Measurements from ENCODE around the gene RHEX.
A peak's percentile ranks its signal among the peaks of the same experiment; 100 is the strongest.
"Not testable (repeated sequence)": the region's sequence is repeated elsewhere in the genome, so short reads cannot be mapped to it uniquely, and the experiment has no call there.

Gene RHEX

DNA sequence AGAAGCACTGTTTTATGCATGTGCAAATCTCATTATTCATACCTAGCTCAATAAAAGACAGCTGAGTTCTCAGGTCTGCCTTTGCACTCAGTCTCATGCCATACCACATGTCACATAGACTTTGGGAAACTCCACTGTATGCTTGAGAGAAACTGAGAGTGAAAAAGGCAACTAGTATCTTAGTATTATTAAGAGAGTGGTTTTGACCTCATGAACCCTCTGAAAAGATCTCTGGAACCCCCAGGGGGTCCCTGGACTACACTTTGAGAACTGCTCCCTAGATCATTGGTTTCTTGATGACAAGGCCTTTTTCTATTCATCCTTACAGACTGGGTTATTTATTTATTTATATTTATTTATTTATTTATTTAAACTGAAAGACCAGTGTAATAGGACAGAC, 3.7 kb upstream of the RHEX start:
- H3K9me3 ChIP-seq (ENCODE audit: control extremely low read depth in 1 of 5, control insufficient read depth in 4 of 5, insufficient read depth in 2 of 5, low read depth in 1 of 5, low read length in 4 of 5) = peaks cover 0 to 3% (median 0%) of the 10 kb centered on the region in 5 experiments
- H3K27me3 ChIP-seq (replicated peaks in 2 of 5; ENCODE audit: control insufficient read depth in 4 of 5, insufficient read depth in 5 of 5, low read length in 4 of 5) = no peaks in the 10 kb centered on the region
- peaks cover 8 to 23% (median 15%) of the 10 kb centered on the region in 4 experiments for H3K4me1 ChIP-seq (ENCODE audit: control extremely low read depth in 1 of 4, control insufficient read depth in 4 of 4, insufficient read depth in 4 of 4, low read length in 3 of 4)
- H3K36me3 ChIP-seq (ENCODE audit: control insufficient read depth in 4 of 4, insufficient read depth in 4 of 4, low read length in 3 of 4) = peaks cover 5 to 31% (median 11%) of the 10 kb centered on the region in 4 experiments
- ChIA-PET CTCF (interaction anchor here (0.9 to 7.9 kb wide), 2 partner anchors 17 to 57 kb away, joined by 3 to 73 read pairs; no protein-coding TSS in a partner anchor), POLR2A (no interaction called here)
- no peak overlapping the region for H3K27ac ChIP-seq (ENCODE audit: insufficient read depth in 1 of 2, low read depth in 1 of 2, low read length in 2 of 2, poor library complexity in 1 of 2, severe bottlenecking in 2 of 2)
- no peak overlapping the region for H3K4me3 ChIP-seq (ENCODE audit: control insufficient read depth in 1 of 7, extremely low read depth in 1 of 7, insufficient read depth in 4 of 7, low read depth in 2 of 7, low read length in 6 of 7)
- no peak for DNase-seq

GRCh38 chr1:206049919-206050600, 2.9 kb upstream of the RHEX start:
- no peaks in the 10 kb centered on the region for H3K27me3 ChIP-seq (replicated peaks in 2 of 5; ENCODE audit: control insufficient read depth in 4 of 5, insufficient read depth in 5 of 5, low read length in 4 of 5)
- no peak overlapping the region for H3K4me3 ChIP-seq (ENCODE audit: control insufficient read depth in 1 of 7, extremely low read depth in 1 of 7, insufficient read depth in 4 of 7, low read depth in 2 of 7, low read length in 6 of 7)
- H3K36me3 ChIP-seq (ENCODE audit: control insufficient read depth in 4 of 4, insufficient read depth in 4 of 4, low read length in 3 of 4) = peaks cover 5 to 34% (median 11%) of the 10 kb centered on the region in 4 experiments
- no peak for DNase-seq
- H3K27ac ChIP-seq (ENCODE audit: insufficient read depth in 1 of 2, low read depth in 1 of 2, low read length in 2 of 2, poor library complexity in 1 of 2, severe bottlenecking in 2 of 2) = no peak overlapping the region
- 100% methylated on average over 2 of the region's 3 CpGs for WGBS (ENCODE audit: insufficient coverage)
- peaks cover 8 to 23% (median 15%) of the 10 kb centered on the region in 4 experiments for H3K4me1 ChIP-seq (ENCODE audit: control extremely low read depth in 1 of 4, control insufficient read depth in 4 of 4, insufficient read depth in 4 of 4, low read length in 3 of 4)
- H3K9me3 ChIP-seq (ENCODE audit: control extremely low read depth in 1 of 5, control insufficient read depth in 4 of 5, insufficient read depth in 2 of 5, low read depth in 1 of 5, low read length in 4 of 5) = peaks cover 0 to 3% (median 0%) of the 10 kb centered on the region in 5 experiments
- ChIA-PET POLR2A (no interaction called here), CTCF (interaction anchor here (0.7 kb wide), 1 partner anchor 13 kb away, joined by 3 read pairs; no protein-coding TSS in a partner anchor)

- peak overlapping the region in 1 of 2 experiments; percentile 12 for H3K27ac ChIP-seq (ENCODE audit: insufficient read depth in 1 of 2, low read depth in 1 of 2, low read length in 2 of 2, poor library complexity in 1 of 2, severe bottlenecking in 2 of 2)
- ChIA-PET CTCF (interaction anchor here (0.7 to 2.2 kb wide), 4 partner anchors 14 to 73 kb away, joined by 3 to 7 read pairs (median 4); no protein-coding TSS in a partner anchor), POLR2A (no interaction called here)
- H3K36me3 ChIP-seq (ENCODE audit: control insufficient read depth in 4 of 4, insufficient read depth in 4 of 4, low read length in 3 of 4) = peaks cover 5 to 40% (median 12%) of the 10 kb centered on the region in 4 experiments
- H3K9me3 ChIP-seq (ENCODE audit: control extremely low read depth in 1 of 5, control insufficient read depth in 4 of 5, insufficient read depth in 2 of 5, low read depth in 1 of 5, low read length in 4 of 5) = peaks cover 0 to 3% (median 0%) of the 10 kb centered on the region in 5 experiments
- WGBS (ENCODE audit: insufficient coverage) = 65% methylated on average over 4 of the region's 6 CpGs
- DNase-seq = peak; percentile 76 to 97 (median 96)
- H3K4me1 ChIP-seq (ENCODE audit: control extremely low read depth in 1 of 4, control insufficient read depth in 4 of 4, insufficient read depth in 4 of 4, low read length in 3 of 4) = peaks cover 8 to 23% (median 15%) of the 10 kb centered on the region in 4 experiments
- no peaks in the 10 kb centered on the region for H3K27me3 ChIP-seq (replicated peaks in 2 of 5; ENCODE audit: control insufficient read depth in 4 of 5, insufficient read depth in 5 of 5, low read length in 4 of 5)
- H3K4me3 ChIP-seq (ENCODE audit: control insufficient read depth in 1 of 7, extremely low read depth in 1 of 7, insufficient read depth in 4 of 7, low read depth in 2 of 7, low read length in 6 of 7) = no peak overlapping the region
Observed at GRCh38 chr1:206050655-206051235, 2.2 kb upstream of the RHEX start.

- Histone ChIP-seq H3K4me1 (ENCODE audit: control extremely low read depth in 1 of 4, control insufficient read depth in 4 of 4, insufficient read depth in 4 of 4, low read length in 3 of 4) (peaks cover 8 to 23% (median 15%) of the 10 kb centered on the region in 4 experiments), H3K36me3 (ENCODE audit: control insufficient read depth in 4 of 4, insufficient read depth in 4 of 4, low read length in 3 of 4) (peaks cover 6 to 46% (median 15%) of the 10 kb centered on the region in 4 experiments)
- H3K27me3 ChIP-seq (replicated peaks in 2 of 5; ENCODE audit: control insufficient read depth in 4 of 5, insufficient read depth in 5 of 5, low read length in 4 of 5); H3K27ac ChIP-seq (ENCODE audit: insufficient read depth in 1 of 2, low read depth in 1 of 2, low read length in 2 of 2, poor library complexity in 1 of 2, severe bottlenecking in 2 of 2); H3K9me3 ChIP-seq (ENCODE audit: control extremely low read depth in 1 of 5, control insufficient read depth in 4 of 5, insufficient read depth in 2 of 5, low read depth in 1 of 5, low read length in 4 of 5); H3K4me3 ChIP-seq (ENCODE audit: control insufficient read depth in 1 of 7, extremely low read depth in 1 of 7, insufficient read depth in 4 of 7, low read depth in 2 of 7, low read length in 6 of 7); DNase-seq; POLR2A ChIA-PET: not testable (repeated sequence)
- CTCF ChIA-PET = interaction anchor here (1.3 to 2.2 kb wide), 3 partner anchors 16 to 75 kb away, joined by 3 to 7 read pairs (median 6); no protein-coding TSS in a partner anchor
- 100% methylated on average over 3 of the region's 8 CpGs for WGBS (ENCODE audit: insufficient coverage)
Observed at GRCh38 chr1:206052231-206052865, 625 bp upstream of the RHEX start.

DNA sequence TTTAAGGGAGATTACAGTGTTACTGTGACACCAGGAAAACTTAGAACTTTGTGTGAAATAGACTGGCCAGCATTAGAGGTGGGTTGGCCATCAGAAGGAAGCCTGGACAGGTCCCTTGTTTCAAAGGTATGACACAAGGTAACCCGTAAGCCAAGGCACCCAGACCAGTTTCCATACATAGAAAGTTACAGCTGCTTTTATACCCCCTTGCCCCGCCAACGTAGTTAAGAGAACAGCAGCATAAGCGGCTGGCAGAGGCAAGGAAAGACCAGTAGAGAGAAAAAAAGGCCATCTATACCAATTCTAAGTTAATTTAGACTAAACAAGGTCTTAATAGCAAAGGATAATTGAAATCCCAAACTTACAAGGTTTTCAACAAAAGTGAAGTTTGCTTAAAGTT, 643 bp downstream of the RHEX start:
- H3K27me3 ChIP-seq (replicated peaks in 2 of 5; ENCODE audit: control insufficient read depth in 4 of 5, insufficient read depth in 5 of 5, low read length in 4 of 5); H3K4me3 ChIP-seq (ENCODE audit: control insufficient read depth in 1 of 7, extremely low read depth in 1 of 7, insufficient read depth in 4 of 7, low read depth in 2 of 7, low read length in 6 of 7); H3K9me3 ChIP-seq (ENCODE audit: control extremely low read depth in 1 of 5, control insufficient read depth in 4 of 5, insufficient read depth in 2 of 5, low read depth in 1 of 5, low read length in 4 of 5); H3K27ac ChIP-seq (ENCODE audit: insufficient read depth in 1 of 2, low read depth in 1 of 2, low read length in 2 of 2, poor library complexity in 1 of 2, severe bottlenecking in 2 of 2); DNase-seq; CTCF ChIA-PET; POLR2A ChIA-PET: not testable (repeated sequence)
- Histone ChIP-seq H3K36me3 (ENCODE audit: control insufficient read depth in 4 of 4, insufficient read depth in 4 of 4, low read length in 3 of 4) (peaks cover 6 to 47% (median 12%) of the 10 kb centered on the region in 4 experiments), H3K4me1 (ENCODE audit: control extremely low read depth in 1 of 4, control insufficient read depth in 4 of 4, insufficient read depth in 4 of 4, low read length in 3 of 4) (peaks cover 8 to 23% (median 15%) of the 10 kb centered on the region in 4 experiments)
- 100% methylated on average over 3 of the region's 4 CpGs for WGBS (ENCODE audit: insufficient coverage)

- H3K9me3 ChIP-seq (ENCODE audit: control extremely low read depth in 1 of 5, control insufficient read depth in 4 of 5, insufficient read depth in 2 of 5, low read depth in 1 of 5, low read length in 4 of 5) = peaks cover 0 to 12% (median 0%) of the 10 kb centered on the region in 5 experiments
- DNase-seq; H3K27me3 ChIP-seq (replicated peaks in 2 of 5; ENCODE audit: control insufficient read depth in 4 of 5, insufficient read depth in 5 of 5, low read length in 4 of 5); POLR2A ChIA-PET; H3K27ac ChIP-seq (ENCODE audit: insufficient read depth in 1 of 2, low read depth in 1 of 2, low read length in 2 of 2, poor library complexity in 1 of 2, severe bottlenecking in 2 of 2); H3K4me3 ChIP-seq (ENCODE audit: control insufficient read depth in 1 of 7, extremely low read depth in 1 of 7, insufficient read depth in 4 of 7, low read depth in 2 of 7, low read length in 6 of 7): not testable (repeated sequence)
- CTCF ChIA-PET = interaction anchor here (0.6 to 2.5 kb wide), 14 partner anchors 10 to 68 kb away, joined by 3 to 8 read pairs (median 3); no protein-coding TSS in a partner anchor
- H3K36me3 ChIP-seq (ENCODE audit: control insufficient read depth in 4 of 4, insufficient read depth in 4 of 4, low read length in 3 of 4) = peaks cover 8 to 47% (median 14%) of the 10 kb centered on the region in 4 experiments
- H3K4me1 ChIP-seq (ENCODE audit: control extremely low read depth in 1 of 4, control insufficient read depth in 4 of 4, insufficient read depth in 4 of 4, low read length in 3 of 4) = peaks cover 8 to 34% (median 25%) of the 10 kb centered on the region in 4 experiments
- 97% methylated on average over 6 of the region's 12 CpGs for WGBS (ENCODE audit: insufficient coverage)
Observed at GRCh38 chr1:206055069-206055625, 2.2 kb downstream of the RHEX start.
